ENCODE measurements around the gene MTA1. TPM values are rescaled to one million over a fixed set of nuclear protein-coding genes. Genes with fewer than 3 reads are reported as not detected.

MTA1 gene
- total RNA-seq, 1 donor from 2014 or later = 92.3 TPM

DNA sequence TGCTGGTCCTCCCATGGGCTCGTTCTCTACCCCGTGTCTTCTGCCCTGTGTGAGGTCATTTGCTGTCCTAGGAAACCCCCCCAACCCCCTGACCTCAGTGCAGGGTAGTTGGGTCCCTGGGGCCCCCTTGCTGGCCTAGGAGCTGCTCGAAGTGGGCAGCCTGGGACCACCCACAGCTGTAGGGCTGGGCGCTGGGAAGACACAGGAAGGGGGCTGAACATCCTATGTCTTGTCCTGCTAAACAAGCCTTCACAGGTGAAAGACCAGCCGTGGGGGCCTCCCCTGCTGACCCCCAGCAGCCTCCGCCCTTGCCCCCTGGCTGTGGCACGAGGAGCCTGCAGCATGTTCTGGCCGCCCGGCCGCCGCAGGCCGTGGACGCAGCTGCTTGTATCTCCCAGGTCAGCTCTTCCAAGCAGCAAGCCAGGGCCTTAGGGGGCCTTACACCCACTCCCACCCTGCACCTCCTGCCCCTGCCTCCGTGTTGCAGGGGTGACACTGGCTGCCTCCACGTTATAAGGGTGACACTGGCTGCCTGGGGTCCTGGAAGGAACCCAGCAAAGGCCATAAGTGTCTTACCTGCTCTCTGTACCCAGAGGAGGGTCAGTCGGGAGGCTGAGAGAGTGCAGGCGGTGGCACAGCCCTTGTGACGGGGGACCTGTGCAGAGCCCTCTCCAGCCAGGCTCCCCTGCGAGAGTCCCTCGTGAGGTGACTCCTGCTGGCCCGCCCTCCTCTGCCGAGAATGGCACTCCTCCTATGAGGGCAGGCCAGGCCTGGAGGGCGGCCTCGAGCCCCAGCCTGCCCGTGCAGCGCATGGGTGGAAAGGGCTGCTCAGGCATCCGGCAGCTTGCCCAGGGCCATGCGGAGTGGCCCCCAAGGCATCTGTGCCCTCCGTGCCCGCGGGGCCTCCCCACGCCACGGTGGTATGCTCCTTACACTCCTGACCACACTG, 32.8 kb upstream of the MTA1 start:
- DNase-seq (ENCODE audit: extremely low read depth, low read depth, low spot score) = no peak

DNA sequence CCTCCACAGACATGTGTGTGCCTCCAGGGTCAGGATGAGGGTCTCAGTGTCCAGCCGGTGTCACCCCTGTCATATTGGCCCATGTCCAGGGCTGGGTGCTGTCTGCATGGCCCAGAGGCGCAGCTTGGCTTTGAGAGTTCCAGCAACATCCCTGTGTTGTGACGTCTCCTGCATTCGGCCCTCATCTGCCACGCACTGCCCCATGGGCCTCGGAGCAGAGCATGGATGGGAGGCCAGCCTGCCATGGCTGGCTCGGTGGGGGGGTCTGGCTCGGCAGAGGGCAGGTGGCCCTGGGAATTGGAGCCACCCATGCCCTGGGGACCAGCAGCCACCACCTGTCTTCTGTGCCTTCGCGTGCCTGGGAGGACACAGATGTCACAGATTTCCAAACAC, 32.1 kb upstream of the MTA1 start:
- no peak for DNase-seq (ENCODE audit: extremely low read depth, low read depth, low spot score)

DNA sequence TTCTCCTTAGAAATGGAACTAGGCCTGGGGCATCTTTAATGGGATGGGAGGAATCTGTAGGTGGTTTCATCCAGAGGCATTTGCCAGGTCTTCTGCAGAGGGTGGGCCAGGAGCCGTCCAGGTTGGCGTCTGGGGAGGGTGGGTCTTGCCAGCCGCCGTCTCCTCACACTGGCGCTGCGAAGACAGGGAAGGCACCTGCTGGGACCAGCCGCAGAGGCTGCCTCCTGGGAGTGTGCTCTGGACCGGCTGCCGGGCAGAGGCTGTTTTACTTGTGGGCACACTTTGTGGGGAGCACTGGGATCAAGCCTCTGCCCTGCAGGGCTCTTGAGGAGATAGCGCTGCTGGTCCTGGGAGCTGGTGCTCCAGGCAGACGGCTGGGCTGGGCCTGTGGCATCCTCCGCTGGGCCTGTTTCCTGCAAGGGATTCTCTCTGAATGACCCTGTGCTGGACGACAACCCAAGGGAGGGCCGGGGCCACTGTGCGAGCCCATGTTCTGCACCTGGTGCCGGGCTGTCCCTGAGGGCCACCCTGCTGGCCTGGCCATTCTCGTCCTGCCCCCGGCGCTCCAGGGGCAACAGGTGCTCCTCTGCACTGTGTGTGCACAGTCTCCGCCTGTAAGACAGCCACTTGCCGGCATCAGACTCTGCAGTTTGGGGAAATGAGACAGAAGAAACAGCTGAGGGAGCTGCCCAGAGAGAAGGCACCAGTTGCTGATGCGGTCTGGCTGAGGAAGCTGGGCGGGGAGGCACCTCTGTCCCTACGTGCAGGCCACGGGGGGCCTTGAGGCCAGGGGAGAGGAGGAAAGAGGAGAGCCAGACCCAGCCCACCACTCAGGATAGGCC, 31.3 kb upstream of the MTA1 start:
- DNase-seq (ENCODE audit: extremely low read depth, low read depth, low spot score) = no peak

DNA sequence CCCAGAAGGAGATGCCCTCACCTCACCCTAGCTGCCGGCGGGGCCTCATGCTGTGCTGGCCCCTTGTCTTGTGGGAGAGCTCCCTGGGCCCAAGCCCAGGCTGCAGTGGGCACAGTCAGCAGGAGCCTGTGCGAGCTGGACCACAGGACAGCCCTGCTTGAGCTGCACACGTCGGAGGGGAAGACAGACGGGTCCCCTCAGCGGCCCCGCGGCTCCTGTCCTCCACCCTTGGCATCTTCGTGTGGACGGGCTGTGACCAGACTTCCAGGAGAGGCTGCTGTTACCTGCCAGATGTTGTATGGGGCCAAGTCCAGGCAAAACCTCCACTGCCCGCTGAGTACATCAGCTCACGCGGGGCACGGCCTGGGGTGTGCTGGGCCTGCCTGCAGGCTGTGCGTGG, 30.7 kb upstream of the MTA1 start:
- no peak for DNase-seq (ENCODE audit: extremely low read depth, low read depth, low spot score)

DNA sequence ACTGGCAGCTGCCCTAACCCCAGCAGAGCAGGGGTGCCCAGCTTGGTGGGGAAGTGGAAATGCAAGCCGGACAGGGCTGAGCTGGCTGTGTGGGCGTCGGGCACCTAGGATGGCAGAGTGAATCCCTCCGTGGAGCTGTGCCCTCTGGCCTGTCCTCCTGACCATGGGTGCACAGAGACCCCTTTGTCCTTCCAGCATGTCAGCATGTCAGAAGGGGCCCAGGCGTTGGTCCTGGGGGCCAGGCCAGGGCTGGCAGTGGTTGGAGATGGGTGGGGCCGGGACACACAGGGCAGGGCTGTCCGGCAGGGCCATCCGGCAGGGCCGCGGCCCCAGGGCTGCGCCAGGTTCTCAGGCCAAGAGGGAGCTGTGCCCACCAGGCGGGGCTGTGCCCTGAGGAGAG, 30.1 kb upstream of the MTA1 start:
- DNase-seq (ENCODE audit: extremely low read depth, low read depth, low spot score) = no peak

DNA sequence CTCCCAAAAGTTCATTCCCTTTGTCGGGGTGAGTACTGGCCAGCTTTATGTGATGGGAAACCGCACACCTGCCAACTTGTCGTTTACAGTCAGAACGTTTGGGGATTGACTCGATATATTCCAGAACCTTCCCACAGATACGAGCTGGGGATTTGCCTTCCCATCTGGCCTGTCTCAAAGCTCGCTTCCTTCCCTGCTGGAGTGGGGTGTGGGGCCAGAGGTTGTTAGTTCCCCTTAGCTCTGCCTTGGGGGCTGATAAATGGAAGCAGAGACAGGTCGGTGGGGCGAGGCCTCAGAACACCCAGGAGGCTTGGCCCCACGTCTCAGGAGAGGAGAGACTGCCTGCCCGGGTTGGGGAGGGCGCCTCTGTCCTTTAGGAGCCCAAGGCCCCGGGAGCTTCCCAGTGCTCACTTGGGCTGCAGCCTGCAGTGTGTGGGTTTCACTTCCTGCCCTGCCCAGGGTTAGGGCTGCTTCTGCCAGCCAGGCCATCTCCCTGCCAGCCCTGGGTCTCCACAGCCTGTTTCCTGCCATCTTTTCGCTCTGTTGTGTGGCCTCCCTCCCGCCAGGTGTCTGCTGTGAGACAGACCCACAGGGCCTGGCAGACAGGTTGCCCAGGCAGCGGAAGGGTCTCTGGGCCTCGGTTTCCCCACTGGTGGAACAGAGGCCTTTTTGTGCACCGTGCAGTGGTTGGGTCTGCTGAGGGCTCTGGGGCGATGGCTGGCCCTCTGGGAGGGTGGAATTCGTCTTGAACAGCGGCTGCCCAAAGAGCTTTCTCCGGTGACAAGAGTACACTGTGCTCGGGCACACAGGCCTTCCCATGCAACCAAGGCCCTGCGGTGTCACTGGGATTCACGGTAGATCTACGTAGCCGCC, 29.4 kb upstream of the MTA1 start:
- no peak for DNase-seq (ENCODE audit: extremely low read depth, low read depth, low spot score)

DNA sequence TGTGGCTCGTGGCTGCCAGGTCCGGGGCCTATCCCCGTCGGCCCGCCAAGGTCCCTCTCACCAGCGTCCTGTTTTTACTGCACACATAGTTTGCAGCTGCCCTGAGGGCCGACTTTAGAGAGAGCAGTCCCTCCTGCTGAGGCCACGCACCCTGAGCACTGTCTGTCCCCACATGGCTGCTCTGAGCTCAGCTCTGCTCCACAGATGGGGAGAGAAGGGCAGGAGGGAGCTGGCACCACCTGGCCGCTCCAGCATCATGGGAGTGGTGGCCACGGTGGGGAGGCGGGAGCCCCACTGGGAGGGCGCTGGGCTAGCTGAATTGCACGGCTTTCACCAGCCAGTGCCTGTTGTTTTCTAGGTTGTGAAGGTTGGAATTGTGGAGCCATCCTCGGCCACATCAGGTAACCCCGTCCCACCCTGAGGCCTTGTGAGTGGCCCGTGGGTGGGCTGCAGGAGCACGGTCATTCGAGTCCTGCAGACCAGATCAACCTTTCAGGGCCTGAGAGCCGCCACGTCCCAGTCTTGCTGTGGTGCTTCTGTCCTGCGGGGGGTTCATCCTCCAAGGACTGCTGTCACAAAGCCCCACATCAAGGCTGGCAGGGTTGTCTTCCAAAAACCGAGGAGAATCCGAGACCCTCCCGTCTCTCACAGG, 28.7 kb upstream of the MTA1 start:
- DNase-seq (ENCODE audit: extremely low read depth, low read depth, low spot score) = no peak

DNA sequence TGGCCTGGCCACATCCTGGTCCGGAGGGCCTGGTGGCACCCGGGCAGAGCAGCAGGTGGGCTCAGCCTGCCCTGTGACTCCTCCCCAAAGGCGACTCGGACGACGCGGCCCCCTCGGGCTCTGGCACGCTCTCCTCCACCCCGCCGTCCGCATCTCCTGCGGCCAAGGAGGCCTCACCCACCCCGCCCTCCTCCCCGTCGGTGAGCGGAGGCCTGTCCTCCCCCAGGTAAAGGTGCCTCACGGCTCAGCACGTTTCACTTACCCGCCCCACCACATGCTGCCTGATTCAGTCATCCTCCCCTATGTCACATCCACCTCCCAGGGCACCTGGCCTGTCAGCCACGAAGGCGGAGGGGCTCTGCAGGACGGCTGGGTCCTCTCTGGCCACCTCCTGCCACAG, 28.1 kb upstream of the MTA1 start:
- DNase-seq (ENCODE audit: extremely low read depth, low read depth, low spot score) = no peak

DNA sequence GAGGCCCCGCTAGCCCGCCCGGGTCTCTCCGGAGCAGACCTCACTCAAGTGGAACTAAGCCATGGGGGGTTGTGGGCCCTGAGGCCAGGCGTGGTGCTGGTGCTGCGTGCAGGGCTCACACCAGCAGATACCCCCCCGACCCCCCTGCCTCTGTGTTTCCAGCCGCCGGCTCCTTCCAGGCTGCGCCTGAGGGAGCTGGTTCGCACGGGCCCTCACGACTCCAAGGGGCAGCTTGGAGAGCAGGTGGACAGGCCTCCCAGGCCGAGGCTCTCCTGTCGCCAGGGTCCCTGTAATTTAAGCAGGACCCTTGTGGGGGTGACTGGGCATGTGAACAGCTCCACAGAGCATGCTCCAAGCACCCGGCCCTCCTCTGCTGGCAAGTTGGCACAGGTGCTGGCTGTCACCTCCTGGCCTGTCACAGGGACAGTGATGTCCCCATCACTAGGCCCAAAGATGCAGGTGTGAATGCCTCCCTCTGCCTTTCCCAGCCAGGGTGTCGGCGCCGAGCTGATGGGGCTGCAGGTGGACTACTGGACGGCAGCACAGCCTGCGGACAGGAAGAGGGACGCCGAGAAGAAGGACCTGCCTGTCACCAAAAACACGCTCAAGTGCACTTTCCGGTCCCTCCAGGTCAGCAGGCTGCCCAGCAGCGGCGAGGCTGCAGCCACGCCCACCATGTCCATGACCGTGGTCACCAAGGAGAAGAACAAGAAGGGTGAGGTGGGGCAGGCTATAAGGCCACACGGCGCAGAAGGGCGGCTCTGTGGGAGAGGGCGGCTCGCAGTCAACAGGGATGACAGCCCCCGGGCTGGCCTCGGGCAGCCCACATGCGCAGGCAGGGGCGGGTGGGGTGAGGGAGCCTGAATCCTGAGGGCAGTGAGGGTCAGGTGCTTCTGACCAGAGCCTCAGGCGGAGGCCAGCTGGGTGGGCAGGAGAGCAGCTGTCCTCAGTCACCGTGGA, 27.2 kb upstream of the MTA1 start:
- no peak for DNase-seq (ENCODE audit: extremely low read depth, low read depth, low spot score)

DNA sequence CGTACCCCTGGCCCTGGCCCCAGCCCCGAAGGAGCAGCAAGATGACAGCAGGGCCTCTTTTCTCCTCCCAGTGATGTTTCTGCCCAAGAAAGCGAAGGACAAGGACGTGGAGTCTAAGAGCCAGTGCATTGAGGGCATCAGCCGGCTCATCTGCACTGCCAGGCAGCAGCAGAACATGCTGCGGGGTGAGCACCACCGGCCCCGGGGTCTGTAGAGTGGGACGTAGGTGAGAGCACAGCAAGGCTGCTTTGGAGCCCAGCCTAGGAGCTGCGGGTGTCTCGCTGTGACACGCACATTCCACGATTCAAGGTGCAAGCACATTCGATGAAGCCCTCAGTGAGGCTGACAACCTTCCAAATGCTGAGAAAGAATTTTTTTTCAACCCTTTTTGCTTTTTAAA, 26.5 kb upstream of the MTA1 start:
- no peak for DNase-seq (ENCODE audit: extremely low read depth, low read depth, low spot score)

DNA sequence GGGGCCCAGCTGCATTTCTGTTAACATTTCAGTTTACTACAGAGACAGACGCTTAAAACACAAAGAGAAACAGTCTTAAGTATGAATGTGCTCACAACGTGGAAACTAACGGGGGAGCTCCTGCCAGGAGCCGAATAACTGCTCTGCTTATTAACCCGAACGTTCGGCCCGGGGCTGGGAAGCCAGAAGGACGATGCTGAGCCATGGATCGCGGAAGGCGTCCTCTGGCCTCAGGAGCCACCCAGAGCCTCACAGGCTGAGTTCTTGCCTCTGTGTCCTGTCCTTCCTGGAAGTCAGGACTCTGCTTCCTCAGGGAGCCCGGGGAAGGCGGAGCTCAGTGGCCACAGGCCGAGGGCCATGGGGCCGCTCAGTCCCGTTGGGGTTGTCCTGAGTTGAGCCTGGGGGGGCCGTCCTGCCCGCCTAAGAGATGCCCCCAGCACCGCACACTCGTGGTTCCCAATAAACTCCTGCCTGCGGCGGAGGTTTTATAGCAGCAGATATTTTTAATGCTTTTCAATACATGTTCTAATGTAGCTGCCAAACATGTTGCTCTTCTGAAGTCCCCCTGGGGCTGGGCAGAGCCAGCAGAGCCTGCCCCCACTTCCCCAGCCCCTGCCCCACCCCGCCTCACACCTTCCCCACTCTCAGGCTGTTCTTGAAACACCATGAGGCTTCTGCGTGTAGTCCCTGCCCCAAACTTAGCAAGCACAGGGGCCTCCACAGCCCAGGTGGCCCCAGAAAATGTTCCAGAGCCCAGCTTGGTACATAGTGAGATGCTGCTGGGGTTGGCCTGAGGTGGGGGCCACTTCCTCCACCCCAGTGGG, 24.7 kb upstream of the MTA1 start:
- DNase-seq (ENCODE audit: extremely low read depth, low read depth, low spot score) = no peak

DNA sequence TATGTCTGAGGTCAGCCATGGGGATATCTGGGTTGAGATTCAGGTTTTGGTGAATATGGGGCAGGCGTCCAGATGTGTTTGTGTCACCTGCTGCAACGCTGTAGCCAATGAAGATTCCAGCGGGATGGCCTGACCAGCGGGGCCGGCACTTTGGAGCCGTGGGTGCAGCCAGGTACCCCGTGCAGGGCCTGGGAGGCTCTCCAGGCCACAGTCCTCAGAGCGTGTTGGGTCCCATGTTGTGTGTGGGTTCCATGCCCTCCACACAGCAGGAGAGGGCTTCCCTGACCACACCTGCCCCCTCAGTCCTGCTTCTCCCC, 24.1 kb upstream of the MTA1 start:
- DNase-seq (ENCODE audit: extremely low read depth, low read depth, low spot score) = no peak

DNA sequence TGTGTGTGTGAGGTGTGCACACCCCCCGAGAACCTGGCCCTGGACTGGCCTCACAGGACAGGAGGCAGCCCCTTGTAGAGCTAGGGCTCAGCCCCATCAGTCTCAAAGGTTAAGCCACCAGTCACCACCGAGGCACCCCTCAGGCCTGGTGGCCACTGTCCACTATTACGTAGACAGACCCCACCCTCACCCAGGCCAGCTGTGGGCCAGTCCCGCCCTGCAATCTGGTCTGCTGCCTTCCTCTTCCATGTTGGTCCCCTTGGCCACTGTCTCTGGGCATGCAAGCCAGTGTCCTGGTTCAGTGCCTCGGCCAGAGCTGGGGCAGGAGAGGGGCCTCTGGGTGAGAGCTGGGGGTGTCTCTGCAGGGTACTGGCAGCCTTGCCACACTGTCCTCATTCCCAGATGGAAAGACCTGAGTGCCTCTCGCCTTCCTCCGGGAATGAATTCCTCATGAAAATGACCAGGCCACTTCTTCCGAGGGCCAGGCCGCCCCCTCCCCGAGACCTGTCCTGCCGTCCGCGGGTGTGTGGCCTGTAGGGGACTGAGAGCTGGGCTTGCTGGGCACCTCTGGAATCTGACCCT, 22.2 kb upstream of the MTA1 start:
- no peak for DNase-seq (ENCODE audit: extremely low read depth, low read depth, low spot score)

DNA sequence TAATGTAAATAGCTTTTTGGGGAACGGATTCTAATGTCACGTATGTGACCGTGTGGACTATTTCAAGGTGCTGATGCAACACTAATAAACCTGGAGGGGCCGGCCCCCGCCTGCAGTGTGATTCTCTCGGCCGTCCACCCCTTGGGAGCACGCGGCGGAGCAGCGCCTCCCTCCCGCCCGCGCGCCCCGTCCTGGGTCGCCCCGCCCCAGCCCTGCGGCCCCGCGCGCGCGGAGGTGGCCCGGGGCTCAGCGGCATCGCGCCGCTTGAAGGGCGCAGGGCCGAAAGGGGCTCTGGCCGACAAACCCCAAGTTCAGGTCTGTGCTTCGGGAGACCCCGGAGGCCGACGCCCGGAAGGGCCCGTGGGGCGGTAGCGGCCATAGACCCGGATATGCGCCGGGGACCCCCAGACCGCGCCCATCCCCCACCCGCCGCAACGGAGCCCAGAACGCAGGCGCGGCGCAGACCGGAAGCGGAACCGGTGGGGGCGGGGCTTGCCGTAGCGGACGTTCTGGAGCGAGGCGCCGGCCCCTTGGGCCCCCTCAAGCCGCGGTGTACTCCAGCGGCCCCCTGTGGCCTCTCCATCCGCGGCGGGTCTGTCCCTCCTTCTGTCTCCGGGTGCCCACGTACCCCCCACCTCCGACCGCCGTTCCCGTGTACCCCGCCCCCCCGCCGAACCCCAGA, 21.4 kb upstream of the MTA1 start, which contains the start of gene TEX22:
TSS of gene TEX22 (plus strand) at position 495 of the 682 bp plus-strand sequence. CDS start 803 bp downstream, outside the sequence.
- DNase-seq (ENCODE audit: extremely low read depth, low read depth, low spot score) = no peak

DNA sequence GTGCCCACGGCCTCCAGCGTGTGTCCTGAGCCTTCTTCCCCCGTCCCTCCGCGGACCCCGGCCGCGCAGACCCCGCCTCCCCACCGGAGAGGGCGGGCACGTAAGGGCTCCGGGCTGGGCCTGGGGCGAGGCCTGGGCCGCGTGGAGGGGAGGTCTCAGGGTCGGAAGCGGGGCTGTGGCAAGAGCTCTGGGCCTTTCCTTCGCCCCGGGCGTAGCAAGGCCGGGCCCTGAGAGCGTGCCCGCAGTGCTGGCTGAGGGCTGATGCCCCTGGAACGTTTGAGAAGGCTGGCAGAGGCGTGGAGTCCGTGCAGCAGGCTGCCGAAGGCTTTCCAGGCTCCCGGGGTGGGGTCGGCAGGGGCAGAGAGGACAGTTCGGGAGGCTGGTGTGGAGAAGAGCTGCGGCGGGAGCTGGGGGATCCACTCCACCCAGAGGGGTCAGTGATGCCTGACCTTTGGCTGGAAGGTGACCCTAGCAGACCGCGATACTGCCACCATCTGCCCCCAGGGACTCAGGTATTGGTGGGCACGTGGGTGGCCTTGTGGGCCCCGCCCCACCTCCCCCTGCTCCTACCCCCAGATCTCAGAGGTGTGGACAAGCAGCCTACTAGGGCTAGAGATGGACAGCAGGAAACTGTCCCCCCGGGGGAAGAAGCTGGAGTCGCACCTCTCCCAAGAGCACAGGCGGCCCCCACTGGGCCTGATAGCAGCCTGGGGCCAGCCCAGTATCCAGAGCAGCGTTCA, 20.7 kb upstream of the MTA1 start:
- DNase-seq (ENCODE audit: extremely low read depth, low read depth, low spot score) = no peak

DNA sequence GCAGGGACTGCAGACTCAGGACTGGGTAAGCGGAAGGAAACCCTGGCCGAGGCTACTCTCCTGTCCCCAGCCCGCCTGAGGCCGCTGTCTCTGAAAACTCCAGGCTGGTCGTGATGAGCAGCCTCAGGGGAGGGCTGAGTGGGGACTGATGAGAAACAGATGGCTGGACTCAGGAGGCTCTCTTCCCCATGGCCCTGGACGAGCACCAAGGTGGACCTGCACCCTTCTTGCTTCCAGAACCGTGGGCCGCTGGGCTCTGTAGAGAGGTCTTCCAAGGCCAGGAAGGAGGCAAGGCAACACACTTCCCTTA, 20.2 kb upstream of the MTA1 start:
- no peak for DNase-seq (ENCODE audit: extremely low read depth, low read depth, low spot score)

DNA sequence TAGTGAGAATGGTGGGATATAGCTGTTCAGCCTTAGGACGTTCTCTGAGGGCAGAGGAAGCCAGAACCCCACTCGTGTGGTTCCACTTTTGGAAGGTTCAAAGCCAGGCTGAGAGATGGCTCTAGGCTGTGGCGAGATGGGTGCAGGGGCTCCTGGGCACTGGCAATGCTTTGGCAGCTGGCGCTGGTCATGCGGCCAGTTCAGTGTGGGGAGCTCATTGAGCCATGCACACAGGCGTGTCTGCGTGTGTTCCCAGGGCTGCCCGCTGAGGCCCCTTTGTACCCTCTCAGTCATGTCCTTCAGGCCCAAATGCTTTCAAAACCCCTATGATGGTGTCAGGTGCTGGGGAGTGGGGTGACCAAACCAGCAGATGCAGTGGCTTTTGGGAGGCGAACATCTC, 19.6 kb upstream of the MTA1 start:
- no peak for DNase-seq (ENCODE audit: extremely low read depth, low read depth, low spot score)

Data from glomerular endothelial cell (primary cell).